ENCODE results near the gene QSOX2.

QSOX2 gene

DNA sequence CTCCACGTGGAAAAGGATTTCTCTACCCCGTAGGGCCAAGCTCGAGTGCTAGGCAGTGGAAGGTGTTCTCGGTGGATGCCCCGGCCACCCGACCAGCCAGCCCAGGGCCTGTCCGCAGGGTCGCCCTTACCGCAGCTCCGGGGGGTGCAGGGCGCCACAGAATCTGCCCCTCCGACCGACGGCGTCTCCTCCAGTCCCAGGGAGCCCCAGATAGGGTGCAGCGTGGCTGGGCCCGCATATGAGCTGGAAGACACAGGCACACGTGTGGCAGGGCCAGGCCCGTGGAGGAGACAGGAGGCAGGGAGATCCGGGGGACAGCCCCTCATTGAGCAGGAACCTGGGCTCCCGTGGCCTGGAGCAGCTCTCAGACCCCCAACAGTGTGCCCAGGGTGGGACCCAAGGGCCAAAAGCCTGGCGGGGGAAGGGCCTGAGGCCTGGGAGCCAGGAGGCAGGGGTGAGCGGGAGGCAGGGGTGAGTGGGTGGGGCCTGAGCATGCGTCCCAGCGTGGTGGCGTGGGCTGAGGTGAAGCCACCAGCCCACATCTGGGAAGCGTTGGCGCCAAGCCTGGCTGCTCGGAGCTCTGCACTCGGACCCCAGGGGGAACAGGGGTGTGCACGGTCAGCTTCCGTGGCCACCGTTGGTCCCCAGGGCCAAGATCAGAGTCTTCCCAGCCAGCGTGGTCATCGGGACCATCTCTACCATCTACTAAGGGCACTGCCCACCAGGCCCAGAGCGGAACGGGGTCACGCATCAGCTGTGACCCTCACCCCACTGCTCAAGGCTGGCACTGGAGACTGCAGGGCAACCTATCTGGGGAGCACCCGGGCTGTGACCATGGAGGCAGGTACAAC is 36.0 kb upstream of the QSOX2 start:
- Histone ChIP-seq H3K27ac (ENCODE audit: low read depth, low read length) (no peak overlapping the region), H3K27me3 (ENCODE audit: insufficient read depth, low read length) (peaks cover 24% of the 10 kb centered on the region; the same call in 1 of the 2 replicates), H3K4me1 (ENCODE audit: control insufficient read depth, insufficient read depth, low read length, unreplicated experiment) (no peaks in the 10 kb centered on the region), H3K36me3 (ENCODE audit: insufficient read depth, low read length) (no peaks in the 10 kb centered on the region), H3K4me3 (ENCODE audit: low read depth, low read length) (no peak overlapping the region), H2AFZ (ENCODE audit: low read length, unreplicated experiment) (no peak overlapping the region), H3K79me2 (ENCODE audit: control insufficient read depth, insufficient read depth, low read length, unreplicated experiment) (no peaks in the 10 kb centered on the region)

DNA sequence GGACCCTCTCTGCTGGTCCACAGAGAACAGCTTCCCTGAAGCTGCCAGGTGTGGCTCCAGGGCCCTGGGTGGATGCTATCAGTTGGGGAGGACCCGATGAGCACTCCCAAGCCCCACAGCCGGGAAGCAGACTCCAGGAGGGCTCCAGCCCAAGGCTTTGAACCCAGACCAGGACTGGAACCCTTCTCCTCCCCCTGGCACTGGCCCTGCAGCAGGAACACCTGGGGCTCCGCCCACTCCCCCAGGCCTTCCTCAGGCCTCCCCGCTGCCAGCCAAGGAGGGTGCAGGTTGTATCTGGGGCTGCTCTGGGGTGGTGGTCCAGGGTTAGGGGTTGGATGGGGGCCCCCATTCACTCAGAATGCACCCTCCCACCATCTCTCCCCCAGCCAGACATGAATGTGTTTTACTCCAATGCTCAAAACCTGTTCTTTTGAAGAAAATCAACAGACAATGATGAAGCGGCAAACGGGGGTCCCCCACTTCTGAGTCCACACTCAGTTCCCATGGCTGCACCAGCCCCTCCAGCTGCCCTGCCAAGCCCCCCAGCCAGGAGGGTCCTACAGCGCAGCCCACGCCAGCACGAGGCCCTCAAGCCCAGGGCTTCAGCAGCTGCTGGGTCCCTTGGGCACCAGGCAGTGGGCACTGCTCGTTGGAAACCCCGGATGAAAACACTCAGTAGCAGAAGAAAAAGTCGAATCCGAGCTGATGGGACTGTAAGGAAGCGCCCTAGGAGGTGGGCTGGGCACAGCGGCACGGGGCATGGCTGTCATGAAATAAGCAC is 35.1 kb upstream of the QSOX2 start:
- Histone ChIP-seq H3K27me3 (ENCODE audit: insufficient read depth, low read length) (peaks cover 33% of the 10 kb centered on the region), H3K36me3 (ENCODE audit: insufficient read depth, low read length) (no peaks in the 10 kb centered on the region), H2AFZ (ENCODE audit: low read length, unreplicated experiment) (no peak overlapping the region), H3K4me1 (ENCODE audit: control insufficient read depth, insufficient read depth, low read length, unreplicated experiment) (no peaks in the 10 kb centered on the region), H3K79me2 (ENCODE audit: control insufficient read depth, insufficient read depth, low read length, unreplicated experiment) (no peaks in the 10 kb centered on the region), H3K27ac (ENCODE audit: low read depth, low read length) (no peak overlapping the region), H3K4me3 (ENCODE audit: low read depth, low read length) (no peak overlapping the region)

DNA sequence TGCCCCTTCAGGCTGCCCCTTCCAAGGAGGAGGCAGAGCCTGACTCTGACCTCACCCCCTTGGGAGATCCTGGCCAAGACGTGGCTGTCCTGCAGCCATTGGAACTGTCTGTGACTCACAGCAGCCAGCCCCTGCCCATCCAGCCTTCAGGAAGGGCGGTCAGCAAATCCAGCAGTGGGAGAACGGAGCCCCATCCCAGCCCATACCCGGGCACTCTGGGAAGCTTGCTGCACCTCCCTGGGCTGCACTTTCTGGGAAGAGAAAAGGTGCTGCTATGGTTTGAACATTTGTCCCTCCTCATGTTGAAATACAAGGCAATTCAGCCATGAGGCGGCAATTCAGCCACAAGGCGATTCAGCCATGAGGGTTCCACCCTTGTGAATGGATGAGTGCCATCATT is 33.9 kb upstream of the QSOX2 start:
- H3K27ac ChIP-seq (ENCODE audit: low read depth, low read length), result no peak overlapping the region
- no peak overlapping the region for H2AFZ ChIP-seq (ENCODE audit: low read length, unreplicated experiment)
- peaks cover 46% of the 10 kb centered on the region for H3K27me3 ChIP-seq (ENCODE audit: insufficient read depth, low read length)
- H3K4me1 ChIP-seq (ENCODE audit: control insufficient read depth, insufficient read depth, low read length, unreplicated experiment), result no peaks in the 10 kb centered on the region
- H3K79me2 ChIP-seq (ENCODE audit: control insufficient read depth, insufficient read depth, low read length, unreplicated experiment), result no peaks in the 10 kb centered on the region
- H3K36me3 ChIP-seq (ENCODE audit: insufficient read depth, low read length), result no peaks in the 10 kb centered on the region
- H3K4me3 ChIP-seq (ENCODE audit: low read depth, low read length), result no peak overlapping the region

DNA sequence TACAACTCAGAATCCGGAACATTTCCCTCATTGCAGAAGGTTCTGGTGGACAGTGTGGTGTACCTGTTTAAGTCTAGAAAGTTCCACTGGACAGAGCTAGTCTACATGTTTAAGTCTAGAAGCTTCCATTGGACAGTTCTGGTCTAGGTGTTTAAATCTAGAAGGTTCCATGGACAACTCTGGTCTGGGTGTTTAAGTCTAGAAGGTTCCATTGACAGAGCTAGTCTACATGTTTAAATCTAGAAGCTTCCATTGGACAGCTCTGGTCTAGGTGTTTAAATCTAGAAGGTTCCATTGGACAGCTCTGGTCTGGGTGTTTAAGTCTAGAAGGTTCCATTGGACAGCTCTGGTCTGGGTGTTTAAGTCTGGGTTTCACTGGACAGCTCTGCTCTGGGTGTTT is 33.3 kb upstream of the QSOX2 start:
- no peaks in the 10 kb centered on the region for H3K79me2 ChIP-seq (ENCODE audit: control insufficient read depth, insufficient read depth, low read length, unreplicated experiment)
- no peaks in the 10 kb centered on the region for H3K4me1 ChIP-seq (ENCODE audit: control insufficient read depth, insufficient read depth, low read length, unreplicated experiment)
- no peaks in the 10 kb centered on the region for H3K36me3 ChIP-seq (ENCODE audit: insufficient read depth, low read length)
- H3K4me3 ChIP-seq (ENCODE audit: low read depth, low read length), result no peak overlapping the region
- H2AFZ ChIP-seq (ENCODE audit: low read length, unreplicated experiment), result no peak overlapping the region
- H3K27ac ChIP-seq (ENCODE audit: low read depth, low read length), result no peak overlapping the region
- peaks cover 52% of the 10 kb centered on the region for H3K27me3 ChIP-seq (ENCODE audit: insufficient read depth, low read length)

DNA sequence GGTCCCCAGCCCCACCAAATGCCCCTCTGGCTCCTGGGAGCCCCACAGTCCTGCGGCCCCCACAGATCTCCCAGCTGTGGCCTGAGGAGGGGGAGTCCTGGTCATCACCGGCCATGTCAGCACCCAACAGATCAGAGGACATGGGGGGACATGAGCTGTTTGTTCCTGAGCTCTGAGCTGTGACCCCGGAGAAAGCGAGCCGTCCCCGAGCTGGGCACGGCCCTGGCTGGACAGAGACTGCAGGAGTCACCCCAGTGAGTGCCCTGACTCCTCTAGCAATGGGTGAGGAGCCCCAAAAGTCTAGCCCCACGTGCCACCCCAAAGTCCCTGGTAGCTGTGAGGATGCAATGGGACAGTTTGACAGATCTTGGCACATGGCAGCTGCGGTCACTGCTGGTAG is 32.6 kb upstream of the QSOX2 start:
- Histone ChIP-seq H3K4me3 (ENCODE audit: low read depth, low read length) (no peak overlapping the region), H3K36me3 (ENCODE audit: insufficient read depth, low read length) (no peaks in the 10 kb centered on the region), H3K27me3 (ENCODE audit: insufficient read depth, low read length) (peaks cover 58% of the 10 kb centered on the region), H2AFZ (ENCODE audit: low read length, unreplicated experiment) (no peak overlapping the region), H3K27ac (ENCODE audit: low read depth, low read length) (no peak overlapping the region), H3K4me1 (ENCODE audit: control insufficient read depth, insufficient read depth, low read length, unreplicated experiment) (no peaks in the 10 kb centered on the region), H3K79me2 (ENCODE audit: control insufficient read depth, insufficient read depth, low read length, unreplicated experiment) (no peaks in the 10 kb centered on the region)

DNA sequence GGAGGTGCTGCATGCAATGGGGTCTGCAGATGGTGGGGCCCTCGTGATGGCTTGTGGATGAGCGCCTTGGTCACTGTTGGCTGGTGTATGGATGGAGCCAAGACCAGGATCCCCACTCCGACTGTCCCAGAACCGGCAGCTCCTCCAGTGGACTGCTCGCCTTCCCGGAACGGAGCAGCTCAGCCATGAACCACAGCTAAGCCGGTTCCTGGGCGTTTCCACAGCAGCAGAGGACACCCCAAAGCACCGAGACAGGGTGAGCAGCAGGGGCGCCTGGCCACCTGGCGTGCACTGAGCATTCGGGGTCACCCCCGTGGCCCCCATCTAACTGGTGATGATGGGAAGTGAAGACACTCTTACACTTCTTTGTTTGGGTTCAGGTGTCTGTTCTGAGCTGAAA is 32.1 kb upstream of the QSOX2 start:
- no peaks in the 10 kb centered on the region for H3K36me3 ChIP-seq (ENCODE audit: insufficient read depth, low read length)

DNA sequence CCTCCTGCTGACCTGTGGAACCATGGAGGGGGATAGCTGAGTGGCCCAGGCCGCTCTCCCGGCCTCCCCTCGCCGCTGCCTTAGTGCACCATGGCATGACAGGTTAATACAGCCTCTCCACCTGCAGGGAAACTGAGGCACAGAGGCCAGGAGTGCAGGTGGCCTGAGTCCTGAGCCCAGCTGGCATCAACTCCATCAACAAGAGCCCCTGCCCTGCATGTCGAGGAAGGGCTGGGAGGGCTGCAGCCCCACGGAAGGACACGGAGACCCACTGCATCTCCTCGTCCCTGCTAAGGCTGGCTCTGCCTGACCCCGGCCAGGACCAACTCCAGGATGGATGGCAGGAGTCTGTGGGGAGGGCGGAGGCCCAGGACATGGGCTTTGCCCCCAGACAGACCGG is 31.1 kb upstream of the QSOX2 start:
- Histone ChIP-seq H3K4me3 (ENCODE audit: low read depth, low read length) (no peak overlapping the region), H3K27ac (ENCODE audit: low read depth, low read length) (no peak overlapping the region), H3K27me3 (ENCODE audit: insufficient read depth, low read length) (peaks cover 58% of the 10 kb centered on the region), H3K79me2 (ENCODE audit: control insufficient read depth, insufficient read depth, low read length, unreplicated experiment) (no peaks in the 10 kb centered on the region), H3K4me1 (ENCODE audit: control insufficient read depth, insufficient read depth, low read length, unreplicated experiment) (no peaks in the 10 kb centered on the region), H2AFZ (ENCODE audit: low read length, unreplicated experiment) (no peak overlapping the region), H3K36me3 (ENCODE audit: insufficient read depth, low read length) (no peaks in the 10 kb centered on the region)

More for the DNA sequence above, 32.1 kb upstream of the QSOX2 start:
- Histone ChIP-seq H3K27ac (ENCODE audit: low read depth, low read length) (no peak overlapping the region), H3K79me2 (ENCODE audit: control insufficient read depth, insufficient read depth, low read length, unreplicated experiment) (no peaks in the 10 kb centered on the region), H3K27me3 (ENCODE audit: insufficient read depth, low read length) (peaks cover 58% of the 10 kb centered on the region), H2AFZ (ENCODE audit: low read length, unreplicated experiment) (no peak overlapping the region), H3K4me1 (ENCODE audit: control insufficient read depth, insufficient read depth, low read length, unreplicated experiment) (no peaks in the 10 kb centered on the region), H3K4me3 (ENCODE audit: low read depth, low read length) (no peak overlapping the region)

DNA sequence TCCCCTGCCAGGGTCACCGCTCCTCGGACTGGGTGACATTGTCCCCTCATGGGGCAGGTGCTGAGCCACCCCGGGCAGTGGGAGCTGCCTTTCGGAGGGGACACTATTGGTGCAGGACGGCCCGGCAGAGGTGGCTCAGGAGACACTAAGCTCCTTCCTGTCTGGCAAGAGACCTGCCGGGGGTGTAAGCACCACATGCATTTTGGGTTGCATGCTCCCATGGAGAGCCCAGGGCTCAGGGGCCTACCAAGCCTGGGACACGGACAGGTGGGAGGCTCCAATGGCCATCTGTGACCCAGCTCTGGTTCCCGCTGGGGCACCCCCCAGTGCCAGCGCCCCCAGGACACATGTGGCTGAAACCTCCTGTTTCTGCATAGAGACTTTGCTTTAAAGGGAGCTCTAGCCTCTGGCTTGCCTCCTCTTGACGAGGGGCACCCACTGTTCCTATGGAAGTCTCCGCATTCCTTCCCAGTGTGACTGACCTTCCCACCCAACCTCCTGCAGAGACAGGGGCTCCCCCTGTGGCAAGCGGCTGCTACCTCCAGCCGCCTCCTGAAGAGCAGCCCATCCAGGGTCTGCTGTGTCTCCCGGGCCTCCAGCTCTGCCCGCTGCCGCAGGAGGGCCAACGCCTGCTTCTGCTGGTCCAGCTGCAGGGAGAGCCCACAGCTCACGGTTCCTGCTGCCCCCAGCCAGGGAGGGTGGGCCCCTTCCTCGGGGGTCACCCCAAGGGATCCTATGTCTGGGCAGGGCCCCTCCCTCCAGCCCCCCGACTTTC is 30.2 kb upstream of the QSOX2 start:
- Histone ChIP-seq H3K27me3 (ENCODE audit: insufficient read depth, low read length) (peaks cover 58% of the 10 kb centered on the region), H2AFZ (ENCODE audit: low read length, unreplicated experiment) (no peak overlapping the region), H3K4me1 (ENCODE audit: control insufficient read depth, insufficient read depth, low read length, unreplicated experiment) (no peaks in the 10 kb centered on the region), H3K36me3 (ENCODE audit: insufficient read depth, low read length) (no peaks in the 10 kb centered on the region), H3K4me3 (ENCODE audit: low read depth, low read length) (no peak overlapping the region), H3K79me2 (ENCODE audit: control insufficient read depth, insufficient read depth, low read length, unreplicated experiment) (no peaks in the 10 kb centered on the region), H3K27ac (ENCODE audit: low read depth, low read length) (no peak overlapping the region)

DNA sequence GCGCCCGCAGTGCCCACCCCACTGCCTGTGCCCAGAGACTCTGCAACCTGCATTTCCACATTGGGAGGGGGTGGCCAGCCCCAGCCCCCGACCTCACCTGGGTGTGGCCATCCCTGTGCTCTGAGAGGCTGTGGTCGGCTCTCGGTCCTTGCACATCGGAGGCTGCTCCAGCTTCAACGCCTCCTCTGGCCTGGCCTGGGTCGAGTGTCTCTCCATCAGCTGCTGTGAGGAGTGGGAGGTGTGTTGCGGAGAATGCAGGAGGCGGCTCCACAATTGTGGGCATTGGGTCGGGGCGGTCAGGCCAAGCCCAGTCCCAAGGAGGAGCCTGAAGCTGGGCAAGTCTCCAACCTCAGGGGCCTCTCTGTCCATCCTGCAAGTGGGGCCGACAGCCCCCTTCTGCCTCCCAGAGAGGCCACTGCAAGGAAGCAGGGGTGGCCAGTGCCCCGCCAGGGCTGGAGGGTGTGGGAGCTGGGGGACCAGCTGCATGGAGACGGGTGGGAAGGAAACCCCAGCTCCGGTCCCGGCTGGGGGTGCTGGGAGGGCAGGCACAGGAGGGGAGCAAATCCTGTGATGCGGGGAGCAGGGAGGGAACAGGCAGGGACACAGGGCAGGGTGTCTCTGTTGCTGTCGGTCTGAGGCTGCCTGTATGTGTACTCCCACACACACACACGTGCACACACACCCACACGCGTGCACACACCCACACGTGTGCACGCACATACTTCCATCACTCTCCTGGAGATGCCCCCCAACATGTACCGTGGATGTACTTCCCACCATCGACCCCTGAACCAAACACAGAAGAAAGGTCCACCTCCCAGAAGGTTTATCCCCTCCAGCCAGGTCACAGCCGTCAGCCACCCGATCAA is 29.4 kb upstream of the QSOX2 start:
- Histone ChIP-seq H3K27me3 (ENCODE audit: insufficient read depth, low read length) (peaks cover 55% of the 10 kb centered on the region), H3K36me3 (ENCODE audit: insufficient read depth, low read length) (no peaks in the 10 kb centered on the region), H3K79me2 (ENCODE audit: control insufficient read depth, insufficient read depth, low read length, unreplicated experiment) (no peaks in the 10 kb centered on the region), H3K4me3 (ENCODE audit: low read depth, low read length) (no peak overlapping the region), H3K27ac (ENCODE audit: low read depth, low read length) (no peak overlapping the region), H2AFZ (ENCODE audit: low read length, unreplicated experiment) (no peak overlapping the region), H3K4me1 (ENCODE audit: control insufficient read depth, insufficient read depth, low read length, unreplicated experiment) (no peaks in the 10 kb centered on the region)

All from ACC112 (cell line).